Activated CD8-positive, alpha-beta T cell treated with anti-CD3 and anti-CD28 coated beads for 36 hours (primary cell): ENCODE results near the gene PTRH2. TPM values are rescaled to one million over a fixed set of nuclear protein-coding genes. Genes with fewer than 3 reads are reported as not detected.

Source experiments
- ATAC-seq: fragments of 200-7000 bp; cut with Tn5 transposase; one replicate; pipeline ENCODE4 v1.10.0; 2021; ENCODE audit warnings: mild to moderate bottlenecking, moderate library complexity
- CTCF ChIA-PET: fragments of 350-600 bp; sonication (Branson Sonifier 250); formaldehyde crosslinking; loops from one replicate; lab custom pipeline; 2021; ENCODE audit warnings: antibody characterized with exemption; lab: Charles Lee
- POLR2A ChIA-PET: fragments of 350-600 bp; sonication (Branson Sonifier 250); formaldehyde crosslinking; loops from one replicate; lab custom pipeline; 2021; ENCODE audit warnings: antibody characterized with exemption; lab: Charles Lee
- DNase-seq: peaks from one replicate; pipeline ENCODE4 v3.0.0-alpha.2; 2020
- H3K27ac Mint-ChIP-seq: one replicate; pipeline ENCODE4 v1.8.0; 2021; ENCODE audit warnings: mild to moderate bottlenecking, mixed read lengths
- H3K27me3 Mint-ChIP-seq: one replicate; pipeline ENCODE4 v1.8.0; 2021; ENCODE audit warnings: mixed read lengths
- H3K36me3 Mint-ChIP-seq: one replicate; pipeline ENCODE4 v1.8.0; 2021; ENCODE audit warnings: low read depth, mixed read lengths
- H3K4me1 Mint-ChIP-seq: one replicate; pipeline ENCODE4 v1.8.0; 2021; ENCODE audit warnings: low read depth, mixed read lengths
- H3K4me3 Mint-ChIP-seq: one replicate; pipeline ENCODE4 v1.8.0; 2021; ENCODE audit warnings: mild to moderate bottlenecking, moderate library complexity, mixed read lengths
- H3K9me3 Mint-ChIP-seq: one replicate; pipeline ENCODE4 v1.8.0; 2021; ENCODE audit warnings: mixed read lengths
- intact Hi-C: fragments of 100-400 bp; cut with micrococcal nuclease; formaldehyde crosslinking; loops from one replicate; pipeline ENCODE4 v1.10.0; 2022
- total RNA-seq, 2 experiments: library from RNA; stranded (reverse); gene quantifications; one replicate each; pipeline ENCODE4 v1.2.3, GENCODE V29; 2021
- TF ChIP-seq, protein P1 (sequence below): fragments of 200-600 bp; IDR thresholded peaks from one replicate; pipeline ENCODE4 v1.8.0; 2022; ENCODE audit warnings: antibody characterized with exemption, mild to moderate bottlenecking

Gene PTRH2
- total RNA-seq, 2 experiments from 2014 or later = 34.2 to 37.4 TPM

DNA sequence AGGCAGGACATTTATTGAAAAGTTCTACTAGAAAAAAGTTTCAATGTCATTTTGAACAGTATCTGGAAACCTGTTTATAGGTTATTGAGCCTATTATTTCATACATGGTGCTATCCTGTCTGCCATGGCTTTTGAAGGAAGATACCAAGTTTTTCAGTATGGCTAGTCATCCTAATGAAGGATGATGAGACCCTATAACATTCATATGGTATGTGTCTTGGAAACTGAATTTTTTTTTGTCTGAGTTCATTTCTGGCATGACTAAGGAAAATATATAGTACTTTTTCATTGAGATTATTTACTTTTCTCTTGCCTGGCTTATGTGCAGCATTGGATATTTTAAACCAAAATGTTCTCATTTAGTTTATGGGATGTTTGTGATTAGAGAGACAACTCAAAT is 57.3 kb downstream of the PTRH2 start:
- TF ChIP-seq, protein P1, sequence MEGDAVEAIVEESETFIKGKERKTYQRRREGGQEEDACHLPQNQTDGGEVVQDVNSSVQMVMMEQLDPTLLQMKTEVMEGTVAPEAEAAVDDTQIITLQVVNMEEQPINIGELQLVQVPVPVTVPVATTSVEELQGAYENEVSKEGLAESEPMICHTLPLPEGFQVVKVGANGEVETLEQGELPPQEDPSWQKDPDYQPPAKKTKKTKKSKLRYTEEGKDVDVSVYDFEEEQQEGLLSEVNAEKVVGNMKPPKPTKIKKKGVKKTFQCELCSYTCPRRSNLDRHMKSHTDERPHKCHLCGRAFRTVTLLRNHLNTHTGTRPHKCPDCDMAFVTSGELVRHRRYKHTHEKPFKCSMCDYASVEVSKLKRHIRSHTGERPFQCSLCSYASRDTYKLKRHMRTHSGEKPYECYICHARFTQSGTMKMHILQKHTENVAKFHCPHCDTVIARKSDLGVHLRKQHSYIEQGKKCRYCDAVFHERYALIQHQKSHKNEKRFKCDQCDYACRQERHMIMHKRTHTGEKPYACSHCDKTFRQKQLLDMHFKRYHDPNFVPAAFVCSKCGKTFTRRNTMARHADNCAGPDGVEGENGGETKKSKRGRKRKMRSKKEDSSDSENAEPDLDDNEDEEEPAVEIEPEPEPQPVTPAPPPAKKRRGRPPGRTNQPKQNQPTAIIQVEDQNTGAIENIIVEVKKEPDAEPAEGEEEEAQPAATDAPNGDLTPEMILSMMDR = no peak
- no peak for ATAC-seq
- no peak overlapping the region for H3K27ac Mint-ChIP-seq
- DNase-seq = no peak
- peaks cover 28% of the 10 kb centered on the region for H3K4me1 Mint-ChIP-seq
- H3K4me3 Mint-ChIP-seq = no peak overlapping the region
- POLR2A ChIA-PET = interaction anchor here (1.3 kb wide), 1 partner anchor 28 kb away, joined by 3 read pairs; no protein-coding TSS in a partner anchor
- H3K9me3 Mint-ChIP-seq = no peaks in the 10 kb centered on the region
- H3K36me3 Mint-ChIP-seq = peaks cover 59% of the 10 kb centered on the region
- CTCF ChIA-PET = interaction anchor here (0.6 kb wide), 1 partner anchor 1794 kb away, joined by 3 read pairs; no protein-coding TSS in a partner anchor
- intact Hi-C loops = no loop called here
- no peaks in the 10 kb centered on the region for H3K27me3 Mint-ChIP-seq

Other genes with a start within 250 kb of the PTRH2 start
- 10 to 100 TPM; 24.7 to 24.9 TPM for gene DHX40, start 141.8 kb downstream of the PTRH2 start, total RNA-seq
- 100 to 1,000 TPM; 137 to 142 TPM for gene CLTC, start 87.5 kb downstream of the PTRH2 start, total RNA-seq
- 100 to 1,000 TPM; 239 to 248 TPM for gene VMP1, start 224 bp upstream of the PTRH2 start, total RNA-seq
- 10 to 100 TPM in 1 of 2 experiments, 1 to 10 TPM in 1; 7.9 to 11.1 TPM for gene TUBD1, start 185.5 kb upstream of the PTRH2 start, total RNA-seq
- gene RPS6KB1, start 185.7 kb upstream of the PTRH2 start, total RNA-seq = 10 to 100 TPM; 39.9 to 44.2 TPM